Transverse colon (tissue), 4 donors: ENCODE results near the gene MPV17L2. TPM values are rescaled to one million over a fixed set of nuclear protein-coding genes. Genes with fewer than 3 reads are reported as not detected.
A peak's percentile ranks its signal among the peaks of the same experiment; 100 is the strongest.

Experiments
- DNase-seq: peaks from one replicate; pipeline ENCODE4 v3.0.0-alpha.2; 2019
- H3K27ac ChIP-seq, 4 donors: fragments of 200-600 bp; sonication (generic); 2 replicates each; pipeline ENCODE4 v1.5.1; 2016 to 2018; ENCODE audit warnings: inconsistent platforms in 4 of 4
- H3K27me3 ChIP-seq: fragments of 200-600 bp; sonication (generic); 2 replicates; pipeline ENCODE4 v1.5.1; 2017; ENCODE audit warnings: inconsistent platforms
- H3K36me3 ChIP-seq, 4 donors: fragments of 200-600 bp; sonication (generic); 2 replicates each; pipeline ENCODE4 v1.5.1; 2017 to 2019; ENCODE audit warnings: inconsistent platforms in 4 of 4
- H3K4me1 ChIP-seq, 4 donors: fragments of 200-600 bp; sonication (generic); 2 replicates each; pipeline ENCODE4 v1.5.1; 2017 to 2020; ENCODE audit warnings: inconsistent platforms in 4 of 4
- H3K4me3 ChIP-seq, 4 donors: fragments of 200-600 bp; sonication (generic); 1 replicate in 1 of 4; 2 replicates in 3 of 4; pipeline versions ENCODE4 v1.5.1 to v1.6.1; 2017 to 2019; ENCODE audit warnings: inconsistent platforms in 4 of 4
- H3K9me3 ChIP-seq, 2 donors: fragments of 200-600 bp; sonication (generic); 2 replicates each; pipeline ENCODE4 v1.5.1; 2017 to 2019; ENCODE audit warnings: inconsistent platforms in 2 of 2
- EP300 ChIP-seq: sonication (generic); formaldehyde crosslinking; IDR thresholded peaks from one replicate; pipeline ENCODE4 v1.6.1; 2017; ENCODE audit warnings: antibody characterized with exemption, low read depth
- POLR2A ChIP-seq: fragments of 450-650 bp; IDR thresholded peaks from one replicate; pipeline ENCODE4 v1.6.1; 2016; ENCODE audit warnings: antibody characterized with exemption, mild to moderate bottlenecking, moderate library complexity
- POLR2AphosphoS5 ChIP-seq, 3 donors: sonication (generic); formaldehyde crosslinking; IDR thresholded peaks; one replicate each; pipeline ENCODE4 v1.6.1; 2016; ENCODE audit warnings: antibody characterized with exemption in 3 of 3
- WGBS, 2 donors: methylation state at CpG; one replicate each; pipeline ENCODE4 v1.1.5; 2018; ENCODE audit warnings: low coverage in 1 of 2; 5-methylcytosine and 5-hydroxymethylcytosine counted together
- in situ Hi-C, 4 donors: fragments of 200-750 bp; cut with MboI; loops; one replicate each; pipeline versions ENCODE4 v1.15.0 to v1.15.1; 2017; ENCODE audit warnings: low sequenced_read_pairs in 3 of 4, low pct_ligation_motif_present in 1 of 4, low pct_unique_long_range_greater_than_20kb in 1 of 4
- intact Hi-C: fragments of 100-400 bp; cut with DNase I; formaldehyde crosslinking; loops from one replicate; pipeline ENCODE4 v1.15.1; 2023; ENCODE audit warnings: low total_unique reads
- total RNA-seq, 4 donors: library from RNA; depleted of rRNA; stranded (reverse); fragments of >200 nt; gene quantifications; one replicate each; pipeline ENCODE4 v1.1.0, GENCODE V29; 2016
- TF ChIP-seq, protein P1 (sequence below), 5 experiments: fragments of 200-600 bp in 3 of 5; fragments of 450-650 bp in 2 of 5; sonication (generic) in 3 of 5; IDR thresholded peaks; 1 replicate in 2 of 5; 2 replicates in 3 of 5; pipeline ENCODE4 v1.5.1; 2016 to 2017; ENCODE audit warnings: antibody characterized with exemption in 5 of 5, inconsistent platforms in 3 of 5, mild to moderate bottlenecking in 2 of 5, moderate library complexity in 1 of 5

Gene MPV17L2
- total RNA-seq, 4 donors from 2014 or later, result 1.6 to 22.3 (median 12.6) TPM

DNA sequence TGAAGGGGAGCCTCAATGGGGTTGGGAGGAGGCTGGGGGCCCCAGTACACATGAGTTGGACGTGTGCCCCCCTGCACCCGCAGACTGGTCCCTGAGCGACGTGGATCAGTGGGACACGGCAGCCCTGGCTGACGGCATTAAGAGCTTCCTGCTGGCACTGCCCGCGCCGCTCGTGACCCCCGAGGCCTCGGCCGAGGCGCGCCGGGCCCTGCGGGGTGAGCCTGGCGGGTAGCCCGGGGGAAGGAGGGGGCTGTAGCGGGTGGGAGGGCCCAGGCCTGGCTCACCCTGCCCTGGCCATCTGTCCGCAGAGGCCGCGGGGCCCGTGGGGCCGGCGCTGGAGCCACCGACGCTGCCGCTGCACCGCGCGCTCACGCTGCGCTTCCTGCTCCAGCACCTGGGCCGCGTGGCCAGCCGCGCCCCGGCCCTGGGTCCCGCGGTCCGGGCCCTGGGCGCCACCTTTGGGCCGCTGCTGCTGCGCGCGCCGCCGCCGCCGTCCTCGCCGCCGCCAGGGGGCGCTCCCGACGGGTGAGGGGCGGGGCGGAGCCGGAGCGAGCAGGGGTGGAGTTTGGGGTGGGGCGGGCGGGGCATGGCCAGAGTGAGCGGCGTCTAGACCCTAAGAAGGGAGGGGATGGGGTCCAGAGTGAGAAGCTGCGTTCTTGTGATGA, 31.9 kb upstream of the MPV17L2 start:
- TF ChIP-seq POLR2AphosphoS5 (IDR thresholded peaks at IDR 0.05), result no peak
- TF ChIP-seq EP300, result no peak
- no peak for TF ChIP-seq POLR2A
- TF ChIP-seq, protein P1, sequence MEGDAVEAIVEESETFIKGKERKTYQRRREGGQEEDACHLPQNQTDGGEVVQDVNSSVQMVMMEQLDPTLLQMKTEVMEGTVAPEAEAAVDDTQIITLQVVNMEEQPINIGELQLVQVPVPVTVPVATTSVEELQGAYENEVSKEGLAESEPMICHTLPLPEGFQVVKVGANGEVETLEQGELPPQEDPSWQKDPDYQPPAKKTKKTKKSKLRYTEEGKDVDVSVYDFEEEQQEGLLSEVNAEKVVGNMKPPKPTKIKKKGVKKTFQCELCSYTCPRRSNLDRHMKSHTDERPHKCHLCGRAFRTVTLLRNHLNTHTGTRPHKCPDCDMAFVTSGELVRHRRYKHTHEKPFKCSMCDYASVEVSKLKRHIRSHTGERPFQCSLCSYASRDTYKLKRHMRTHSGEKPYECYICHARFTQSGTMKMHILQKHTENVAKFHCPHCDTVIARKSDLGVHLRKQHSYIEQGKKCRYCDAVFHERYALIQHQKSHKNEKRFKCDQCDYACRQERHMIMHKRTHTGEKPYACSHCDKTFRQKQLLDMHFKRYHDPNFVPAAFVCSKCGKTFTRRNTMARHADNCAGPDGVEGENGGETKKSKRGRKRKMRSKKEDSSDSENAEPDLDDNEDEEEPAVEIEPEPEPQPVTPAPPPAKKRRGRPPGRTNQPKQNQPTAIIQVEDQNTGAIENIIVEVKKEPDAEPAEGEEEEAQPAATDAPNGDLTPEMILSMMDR (IDR thresholded peaks at IDR 0.05), result peak in 3 of 5 experiments; percentile 58 to 71 (median 71)
- Histone ChIP-seq H3K36me3 (peaks cover 0 to 13% (median 7%) of the 10 kb centered on the region in 4 donors), H3K27me3 (no peaks in the 10 kb centered on the region), H3K27ac (peak overlapping the region; percentile 68 to 81 (median 79)), H3K4me3 (peak overlapping the region in 3 of 4 donors; percentile 30 to 45 (median 42)), H3K9me3 (no peaks in the 10 kb centered on the region), H3K4me1 (peaks cover 26 to 35% (median 32%) of the 10 kb centered on the region in 4 donors)
- in situ Hi-C loops (no loop called here), intact Hi-C loops (loop anchor here (5.0 kb wide), 1 partner anchor 49 kb away; no protein-coding TSS in a partner anchor)
- peak; percentile 83 for DNase-seq
- 9% methylated on average over 16 of the region's 66 CpGs; no CpG with 5 or more reads in 1 of the 2 donors for WGBS, 2 donors

DNA sequence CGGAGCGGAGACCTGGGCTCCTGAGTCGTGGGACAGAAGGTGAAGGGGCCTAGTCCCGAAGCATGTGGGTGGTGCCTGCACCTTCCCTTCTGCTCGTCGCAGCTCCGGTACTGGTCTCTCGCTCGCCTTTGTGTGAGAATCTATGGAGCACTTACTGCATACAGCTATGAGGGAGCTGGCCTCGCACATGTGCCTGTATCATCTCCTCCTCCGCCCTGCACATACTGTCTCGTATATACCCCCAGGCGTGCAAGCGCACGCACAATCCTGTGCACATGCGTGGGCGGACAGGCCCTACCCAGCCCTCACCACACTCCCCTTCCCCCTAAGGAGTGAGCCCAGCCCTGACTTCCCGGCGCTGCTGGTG, 31.4 kb upstream of the MPV17L2 start:
- Histone ChIP-seq H3K36me3 (peaks cover 0 to 17% (median 9%) of the 10 kb centered on the region in 4 donors), H3K9me3 (no peaks in the 10 kb centered on the region), H3K27ac (peak overlapping the region in 2 of 4 donors; percentile 21 to 81), H3K27me3 (no peaks in the 10 kb centered on the region), H3K4me1 (peaks cover 24 to 30% (median 27%) of the 10 kb centered on the region in 4 donors), H3K4me3 (peak overlapping the region in 2 of 4 donors; percentile 25 to 42)
- 67% methylated on average over 18 of the region's 19 CpGs; no CpG with 5 or more reads in 1 of the 2 donors for WGBS, 2 donors
- in situ Hi-C loops (no loop called here), intact Hi-C loops (loop anchor here (5.0 kb wide), 1 partner anchor 49 kb away; no protein-coding TSS in a partner anchor)
- DNase-seq, result no peak
- no peak for TF ChIP-seq POLR2AphosphoS5 (IDR thresholded peaks at IDR 0.05)
- TF ChIP-seq, protein P1 (IDR thresholded peaks at IDR 0.05), result peak in 1 of 5 experiments; percentile 24

DNA sequence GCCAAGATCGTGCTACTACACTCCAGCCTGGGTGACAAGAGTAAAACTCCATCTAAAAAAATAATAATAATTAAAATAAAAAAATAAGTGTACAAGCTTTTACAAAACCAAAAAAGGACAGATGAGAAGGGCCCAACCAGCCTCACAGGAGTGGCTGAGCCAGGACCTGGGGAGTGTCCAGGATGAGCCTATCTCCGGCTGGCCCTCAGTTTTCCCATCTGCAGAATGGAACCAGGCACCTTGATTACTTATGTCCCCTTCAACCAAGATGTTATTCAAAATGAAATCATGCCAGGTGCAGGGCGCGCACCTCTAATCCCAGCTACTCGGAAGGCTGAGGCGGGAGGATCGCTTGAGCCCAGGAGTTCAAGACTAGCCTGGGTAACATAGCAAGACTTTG, 28.9 kb upstream of the MPV17L2 start:
- Histone ChIP-seq H3K9me3 (no peaks in the 10 kb centered on the region), H3K27me3 (no peaks in the 10 kb centered on the region), H3K4me1 (peaks cover 12 to 16% (median 13%) of the 10 kb centered on the region in 4 donors), H3K27ac (no peak overlapping the region), H3K4me3 (no peak overlapping the region), H3K36me3 (peaks cover 0 to 26% (median 15%) of the 10 kb centered on the region in 4 donors)
- DNase-seq, result no peak
- intact Hi-C loops (loop anchor here (5.0 kb wide), 1 partner anchor 52 kb away; no protein-coding TSS in a partner anchor), in situ Hi-C loops (no loop called here)
- TF ChIP-seq POLR2AphosphoS5 (IDR thresholded peaks at IDR 0.05) (no peak), EP300 (no peak), POLR2A (no peak)
- TF ChIP-seq, protein P1 (IDR thresholded peaks at IDR 0.05), result no peak
- WGBS, 2 donors, result 80 to 99% methylated on average over 1 to 7 of the region's 7 CpGs

DNA sequence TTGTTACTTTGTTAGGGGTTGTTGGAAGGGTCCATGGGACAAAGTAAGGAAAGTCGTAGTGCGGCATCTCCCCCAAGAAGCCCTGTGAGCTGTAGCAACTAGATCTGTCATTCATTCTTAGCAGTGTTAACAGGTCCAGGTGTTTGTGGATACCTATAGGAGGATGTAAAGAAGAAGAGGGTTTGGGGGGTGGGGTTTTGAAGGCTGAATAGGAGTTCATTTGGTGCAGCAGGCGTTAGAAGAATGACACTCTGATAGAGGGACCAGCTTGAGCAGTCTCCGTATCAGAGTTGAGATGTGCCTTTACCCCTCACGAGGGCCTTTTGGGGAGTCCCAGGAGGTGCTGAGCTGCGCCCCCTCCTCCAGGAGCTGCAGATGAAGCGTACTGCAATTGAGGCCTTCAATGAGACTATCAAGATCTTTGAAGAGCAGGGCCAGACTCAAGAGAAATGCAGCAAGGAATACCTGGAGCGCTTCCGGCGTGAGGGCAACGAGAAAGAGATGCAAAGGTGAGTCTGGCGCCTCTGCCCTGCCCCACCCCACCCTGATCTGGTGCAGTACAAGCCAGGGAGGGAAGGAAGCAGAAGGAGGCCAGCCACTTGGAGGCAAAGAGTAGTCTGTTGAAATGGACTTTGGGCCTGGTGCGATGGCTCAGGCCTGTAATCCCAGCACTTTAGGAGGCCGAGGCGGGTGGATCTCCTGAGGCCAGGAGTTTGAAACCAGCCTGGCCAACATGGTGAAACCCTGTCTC, 27.0 kb upstream of the MPV17L2 start:
- Histone ChIP-seq H3K36me3 (peaks cover 0 to 26% (median 15%) of the 10 kb centered on the region in 4 donors), H3K27me3 (no peaks in the 10 kb centered on the region), H3K27ac (no peak overlapping the region), H3K4me3 (no peak overlapping the region), H3K9me3 (no peaks in the 10 kb centered on the region), H3K4me1 (peaks cover 6 to 14% (median 12%) of the 10 kb centered on the region in 4 donors)
- DNase-seq, result no peak
- intact Hi-C loops (loop anchor here (5.0 kb wide), 1 partner anchor 336 kb away; no protein-coding TSS in a partner anchor), in situ Hi-C loops (no loop called here)
- WGBS, 2 donors, result 86 to 94% methylated on average over 4 to 15 of the region's 15 CpGs
- no peak for TF ChIP-seq POLR2AphosphoS5 (IDR thresholded peaks at IDR 0.05)
- no peak for TF ChIP-seq POLR2A
- TF ChIP-seq EP300, result no peak
- TF ChIP-seq, protein P1 (IDR thresholded peaks at IDR 0.05), result no peak
